GM12875 (cell line): Measurements from ENCODE around the gene MAP4K4.
A peak's percentile ranks its signal among the peaks of the same experiment; 100 is the strongest.
"Not testable (repeated sequence)": the region's sequence is repeated elsewhere in the genome, so short reads cannot be mapped to it uniquely, and the experiment has no call there.

Experiments used
- H3K4me3 ChIP-seq: one replicate; pipeline ENCODE4 v1.5.1; 2011; ENCODE audit warnings: low read depth, low read length, control low read depth
- CTCF ChIP-seq: IDR thresholded peaks from 2 replicates; pipeline ENCODE4 v1.5.1; 2011; ENCODE audit warnings: low read depth, mild to moderate bottlenecking, control low read depth, inconsistent platforms, low read length, moderate library complexity, borderline replicate concordance; ENCODE audit not compliant: insufficient read depth

The MAP4K4 gene

GRCh38 chr2:101768556-101769220 lies 71.2 kb downstream of the MAP4K4 start:
- H3K4me3 ChIP-seq, result no peak overlapping the region
- no peak for TF ChIP-seq CTCF

DNA sequence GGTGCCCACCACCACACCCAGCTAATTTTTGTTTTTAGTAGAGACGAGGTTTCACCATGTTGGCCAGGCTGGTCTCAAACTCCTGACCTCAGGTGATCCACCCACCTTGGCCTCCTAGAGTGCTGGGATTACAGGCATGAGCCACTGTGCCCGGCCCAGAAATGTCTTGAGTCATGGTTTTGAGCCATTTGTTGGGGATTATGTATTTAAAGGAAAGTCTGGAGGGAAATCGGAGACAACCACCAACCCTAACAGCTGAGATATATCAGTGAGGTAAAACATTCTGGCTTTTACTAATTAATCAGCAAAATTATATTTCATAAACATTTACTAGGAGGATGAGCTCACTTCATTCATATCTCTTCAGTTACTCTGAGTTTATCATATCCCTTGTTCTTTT lies 72.2 kb downstream of the MAP4K4 start:
- H3K4me3 ChIP-seq, result not testable (repeated sequence)

GRCh38 chr2:101770726-101771125 lies 73.2 kb downstream of the MAP4K4 start:
- peak; percentile 60 for TF ChIP-seq CTCF
- H3K4me3 ChIP-seq, result no peak overlapping the region

DNA sequence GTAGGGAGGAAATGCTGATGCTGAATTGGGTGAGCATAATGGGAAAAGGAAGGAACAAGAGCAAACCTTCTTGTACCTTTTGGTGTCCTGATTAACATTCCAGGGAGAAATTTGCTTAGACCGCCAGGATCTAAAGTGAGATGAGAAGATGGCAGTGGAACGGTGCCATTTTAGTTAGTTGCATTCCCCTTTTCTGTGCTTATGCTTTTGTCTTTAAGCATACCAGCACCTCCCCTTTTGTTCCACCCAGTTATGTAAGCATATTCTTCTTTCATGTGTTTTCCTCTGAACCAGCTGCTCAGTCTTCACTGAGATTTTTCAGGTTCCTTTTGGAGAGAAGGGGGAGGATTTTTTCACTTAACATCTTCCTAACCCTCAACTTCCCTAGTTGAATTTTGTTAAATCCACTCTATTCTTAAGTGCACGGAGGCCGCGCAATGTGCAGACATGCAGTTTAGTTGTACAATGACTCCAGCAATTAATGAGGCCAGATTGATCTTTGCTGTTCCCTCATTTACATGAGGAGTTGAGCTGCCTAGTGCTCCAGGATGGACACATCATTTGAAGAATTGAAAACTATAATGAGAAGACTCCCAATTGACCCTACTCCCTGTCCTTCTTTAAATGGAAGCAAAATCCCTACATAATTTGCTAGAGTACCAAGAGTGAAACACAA lies 73.9 kb downstream of the MAP4K4 start:
- H3K4me3 ChIP-seq, result no peak overlapping the region
- no peak for TF ChIP-seq CTCF

GRCh38 chr2:101771910-101772321 lies 74.4 kb downstream of the MAP4K4 start:
- no peak overlapping the region for H3K4me3 ChIP-seq
- no peak for TF ChIP-seq CTCF

DNA sequence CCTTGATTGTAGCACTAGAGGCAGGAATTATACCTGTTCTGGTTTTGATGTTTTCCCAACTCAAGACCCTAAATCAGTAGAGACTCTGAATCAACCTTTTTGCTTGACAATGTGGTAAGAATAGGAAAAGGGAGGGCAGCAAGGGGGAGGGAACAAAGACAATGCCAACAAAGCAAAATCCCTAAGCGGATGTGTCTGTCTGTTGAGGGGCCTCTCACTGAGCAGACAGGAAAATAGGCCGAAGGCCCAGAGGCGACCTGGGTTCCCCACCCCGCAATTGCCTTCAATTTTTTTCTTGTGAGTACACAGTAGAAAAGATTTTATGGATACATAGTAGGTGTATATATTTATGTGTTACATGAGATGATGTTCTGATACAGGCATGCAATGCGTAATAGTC lies 75.6 kb downstream of the MAP4K4 start:
- no peak overlapping the region for H3K4me3 ChIP-seq
- TF ChIP-seq CTCF, result no peak

- H3K4me3 ChIP-seq, result not testable (repeated sequence)
Measured at GRCh38 chr2:101773961-101774360, 76.5 kb downstream of the MAP4K4 start.

GRCh38 chr2:101775092-101775491 lies 77.6 kb downstream of the MAP4K4 start:
- no peak for TF ChIP-seq CTCF

More at GRCh38 chr2:101775092-101775491, 77.6 kb downstream of the MAP4K4 start:
- H3K4me3 ChIP-seq, result no peak overlapping the region
